ENCODE measurements around the gene MICALL1.

DNA sequence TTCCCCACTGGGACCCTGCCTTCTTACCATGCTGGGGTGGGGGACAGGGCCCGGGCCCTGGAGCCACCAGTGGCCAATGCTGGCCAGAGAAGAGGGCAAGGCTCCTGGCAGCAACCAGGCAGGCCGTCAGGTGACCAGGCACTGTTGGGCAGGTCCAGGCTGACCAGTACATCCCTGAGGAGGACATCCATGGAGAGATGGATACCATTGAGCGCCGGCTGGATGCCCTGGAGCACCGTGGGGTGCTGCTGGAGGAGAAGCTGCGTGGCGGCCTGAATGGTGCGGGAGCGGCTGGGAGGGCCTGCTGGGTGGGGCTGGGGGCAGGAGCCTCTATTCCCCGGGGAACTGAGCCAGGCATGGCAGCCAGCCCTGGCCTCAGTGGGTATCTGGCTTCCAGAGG is 26.3 kb downstream of the MICALL1 start:
- TF ChIP-seq, protein P1, sequence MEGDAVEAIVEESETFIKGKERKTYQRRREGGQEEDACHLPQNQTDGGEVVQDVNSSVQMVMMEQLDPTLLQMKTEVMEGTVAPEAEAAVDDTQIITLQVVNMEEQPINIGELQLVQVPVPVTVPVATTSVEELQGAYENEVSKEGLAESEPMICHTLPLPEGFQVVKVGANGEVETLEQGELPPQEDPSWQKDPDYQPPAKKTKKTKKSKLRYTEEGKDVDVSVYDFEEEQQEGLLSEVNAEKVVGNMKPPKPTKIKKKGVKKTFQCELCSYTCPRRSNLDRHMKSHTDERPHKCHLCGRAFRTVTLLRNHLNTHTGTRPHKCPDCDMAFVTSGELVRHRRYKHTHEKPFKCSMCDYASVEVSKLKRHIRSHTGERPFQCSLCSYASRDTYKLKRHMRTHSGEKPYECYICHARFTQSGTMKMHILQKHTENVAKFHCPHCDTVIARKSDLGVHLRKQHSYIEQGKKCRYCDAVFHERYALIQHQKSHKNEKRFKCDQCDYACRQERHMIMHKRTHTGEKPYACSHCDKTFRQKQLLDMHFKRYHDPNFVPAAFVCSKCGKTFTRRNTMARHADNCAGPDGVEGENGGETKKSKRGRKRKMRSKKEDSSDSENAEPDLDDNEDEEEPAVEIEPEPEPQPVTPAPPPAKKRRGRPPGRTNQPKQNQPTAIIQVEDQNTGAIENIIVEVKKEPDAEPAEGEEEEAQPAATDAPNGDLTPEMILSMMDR (IDR thresholded peaks at IDR 0.05): no peak
- TF ChIP-seq CREB1 (CRISPR knock-in tag; IDR thresholded peaks at IDR 0.05): no peak

All from WTC11 (cell line).